Fibroblast of skin of abdomen (primary cell): Measurements from ENCODE around the gene ADAM10.
A peak's percentile ranks its signal among the peaks of the same experiment; 100 is the strongest.

Experiments used
- DNase-seq: peaks from one replicate; pipeline ENCODE4 v3.0.0-alpha.2; 2013

Gene ADAM10

DNA sequence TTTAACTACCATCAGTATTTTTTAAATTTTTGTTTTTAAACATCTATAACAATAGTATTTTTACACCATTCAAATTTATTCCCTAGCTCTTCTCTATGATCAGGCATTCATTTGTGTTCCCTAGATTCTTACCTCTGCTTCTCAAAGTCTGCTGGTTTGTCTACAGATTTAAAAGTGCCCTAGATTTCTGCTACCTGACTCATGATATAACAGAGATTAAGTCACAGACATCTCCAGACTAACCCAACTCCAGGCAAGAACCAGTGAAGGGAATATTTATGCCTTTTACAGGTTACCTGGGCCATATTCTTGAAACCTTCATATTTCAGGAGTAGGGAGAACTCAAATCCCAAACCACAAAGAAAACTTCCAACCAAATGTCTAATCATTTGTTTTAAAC is 38.8 kb downstream of the ADAM10 start:
- DNase-seq: no peak

GRCh38 chr15:58707397-58707796 is 42.1 kb downstream of the ADAM10 start:
- no peak for DNase-seq

DNA sequence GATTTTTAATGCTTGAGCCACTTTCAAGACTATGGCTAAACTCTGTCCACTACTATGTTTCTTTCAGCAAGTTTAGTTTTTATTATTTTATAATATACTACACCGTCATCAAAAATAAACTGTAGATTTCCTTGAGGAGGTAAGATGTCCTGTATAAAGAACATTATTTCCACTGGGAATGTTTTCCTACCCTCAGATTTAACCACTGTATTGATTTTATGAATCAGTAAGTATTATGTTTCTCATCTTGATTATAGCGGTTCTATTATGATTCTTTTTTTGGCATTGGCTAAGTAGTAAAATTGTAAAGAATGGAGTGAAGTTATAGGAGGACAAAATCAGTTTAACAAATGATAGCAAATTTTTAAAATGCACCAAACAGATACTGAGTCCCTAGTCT is 44.4 kb downstream of the ADAM10 start:
- no peak for DNase-seq

DNA sequence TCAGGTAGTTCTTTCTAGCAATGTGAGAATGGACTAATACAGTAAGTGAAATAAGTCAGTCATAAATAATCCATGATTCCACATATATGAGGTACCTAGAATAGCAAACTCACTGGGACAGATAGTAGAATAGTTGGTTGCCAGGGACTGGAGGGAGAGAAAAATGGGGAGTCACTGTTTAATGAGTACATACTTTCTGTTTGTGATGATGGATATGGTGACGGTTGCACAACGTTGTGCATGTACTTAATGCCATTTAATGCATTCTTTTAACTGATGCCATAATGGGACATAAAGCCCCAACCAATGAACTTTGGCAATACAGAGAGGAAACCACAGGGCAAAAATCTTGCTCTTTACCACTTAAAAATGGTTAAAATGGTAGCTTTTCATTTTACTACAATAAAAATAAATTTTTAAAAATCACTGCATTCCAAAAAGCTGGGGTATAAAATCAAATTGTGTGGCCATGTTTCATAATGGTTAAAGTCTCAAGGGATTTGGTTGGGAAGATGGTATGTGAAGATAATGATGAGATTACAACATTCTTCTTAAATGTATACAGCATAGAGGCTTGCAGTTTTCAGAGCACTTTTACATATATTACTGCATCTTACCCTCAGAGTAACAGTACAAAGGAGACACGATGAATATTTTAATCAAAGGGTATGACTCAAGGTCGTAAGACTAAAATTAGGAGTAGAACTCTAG is 45.2 kb downstream of the ADAM10 start:
- DNase-seq: peak; percentile 72

DNA sequence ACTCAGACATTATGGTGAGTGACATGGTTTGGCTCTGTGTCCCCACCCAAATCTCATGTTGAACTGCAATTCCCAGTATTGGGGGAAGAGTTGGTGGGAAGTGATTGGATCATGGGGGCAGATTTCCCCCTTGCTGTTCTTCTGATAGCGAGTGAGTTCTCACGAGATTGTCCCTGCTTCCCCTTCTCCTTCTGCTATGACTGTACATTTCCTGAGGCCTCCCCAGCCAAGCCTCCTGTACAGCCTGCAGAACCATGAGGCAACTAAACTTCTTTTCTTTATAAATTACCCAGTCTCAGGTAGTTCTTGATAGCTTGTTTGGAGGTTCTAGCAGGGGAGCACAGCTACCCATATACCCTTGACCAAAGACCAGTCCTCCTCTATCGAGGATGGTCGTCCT is 45.9 kb downstream of the ADAM10 start:
- DNase-seq: no peak

DNA sequence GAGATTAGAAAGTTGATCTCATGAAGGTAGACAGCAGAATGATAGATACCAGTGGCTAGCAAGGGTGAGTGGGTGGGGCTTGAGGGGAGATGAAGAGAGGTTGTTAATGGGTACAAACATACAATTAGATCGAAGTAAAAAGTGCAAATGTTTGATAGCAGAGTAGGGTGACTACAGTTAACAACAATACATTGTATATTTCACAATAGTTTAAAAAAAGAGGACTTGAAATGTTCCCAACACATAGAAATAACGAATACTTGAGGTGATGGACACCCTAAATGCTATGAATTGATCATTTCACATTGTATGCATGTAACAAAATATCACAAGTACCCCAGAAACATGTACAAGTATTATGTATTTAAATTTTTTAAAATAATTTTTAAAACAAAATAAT is 47.3 kb downstream of the ADAM10 start:
- no peak for DNase-seq

- peak; percentile 33 for DNase-seq
These were observed 48.1 kb downstream of the ADAM10 start for GRCh38 chr15:58701376-58701775.

DNA sequence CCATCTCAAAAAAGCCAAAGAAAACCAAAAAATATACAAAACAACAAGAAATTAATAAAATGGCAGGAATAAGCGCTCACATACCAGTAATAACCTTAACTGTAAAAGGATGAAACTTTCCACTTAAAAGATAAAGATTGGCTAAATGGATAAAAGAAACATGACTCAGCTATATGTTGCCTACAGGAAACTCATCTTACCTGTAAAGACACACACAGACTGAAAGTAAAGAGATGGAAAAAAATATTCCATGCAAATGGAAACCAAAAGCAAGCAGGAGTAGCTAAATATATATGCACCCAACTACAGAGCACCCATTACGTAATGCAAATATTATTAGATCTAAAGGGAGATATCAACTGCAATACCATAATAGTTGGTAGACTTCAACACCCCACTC is 49.7 kb downstream of the ADAM10 start:
- DNase-seq: no peak

DNA sequence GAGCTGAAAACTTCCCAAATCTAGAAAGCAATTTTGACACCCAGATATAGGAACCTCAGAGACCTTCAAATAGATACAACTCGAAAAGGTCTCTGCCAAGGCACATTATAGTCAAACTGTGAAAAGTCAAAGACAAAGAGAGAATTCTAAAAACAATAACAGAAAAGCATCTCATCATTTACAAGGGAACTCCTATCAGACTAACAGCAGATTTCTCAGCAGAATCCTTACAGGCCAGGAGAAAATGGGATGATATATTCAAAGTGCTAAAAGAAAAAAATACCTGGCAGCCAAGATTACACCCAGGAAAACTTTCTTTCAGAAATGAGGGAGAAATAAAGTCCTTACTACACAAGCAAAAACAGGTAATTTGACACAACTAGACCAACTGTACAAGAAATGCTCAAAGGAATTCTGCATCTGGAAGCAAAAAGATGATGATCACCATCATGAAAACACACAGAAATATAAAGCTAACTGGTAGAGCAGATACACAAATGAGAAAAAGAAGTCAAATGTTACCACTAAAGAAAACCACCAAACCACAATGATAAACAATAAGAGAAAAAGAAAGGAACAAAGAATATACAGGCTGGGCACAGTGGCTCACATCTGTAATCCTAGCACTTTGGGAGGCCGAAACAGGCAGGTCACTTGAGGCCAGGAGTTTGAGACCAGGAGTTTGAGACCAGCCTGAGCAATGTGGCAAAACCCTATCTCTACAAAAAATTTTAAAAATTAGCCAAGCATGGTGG is 50.4 kb downstream of the ADAM10 start:
- no peak for DNase-seq

DNA sequence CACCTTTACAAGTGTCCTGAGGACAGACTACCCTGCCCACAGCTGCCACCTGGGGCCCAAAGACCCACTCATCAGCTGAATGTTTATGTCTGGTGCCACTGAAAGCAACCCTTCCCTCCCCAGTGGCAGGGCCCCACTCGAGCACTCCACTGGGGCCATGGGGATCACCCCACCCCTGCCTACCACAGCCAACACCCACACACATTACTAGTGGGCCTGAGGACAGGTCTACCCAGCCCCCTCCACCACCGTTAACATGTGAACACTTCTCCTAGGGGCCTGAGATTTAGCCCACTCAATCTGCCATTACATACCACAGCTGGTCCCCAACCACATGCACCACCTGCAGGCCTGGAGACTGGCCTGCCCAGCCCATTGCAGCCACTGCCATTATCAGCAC is 52.3 kb downstream of the ADAM10 start:
- no peak for DNase-seq

GRCh38 chr15:58696738-58697137 is 52.8 kb downstream of the ADAM10 start:
- no peak for DNase-seq

- no peak for DNase-seq
These were observed 54.7 kb downstream of the ADAM10 start for GRCh38 chr15:58694641-58695398.

GRCh38 chr15:58690703-58691102 is 58.8 kb downstream of the ADAM10 start:
- DNase-seq: no peak

DNA sequence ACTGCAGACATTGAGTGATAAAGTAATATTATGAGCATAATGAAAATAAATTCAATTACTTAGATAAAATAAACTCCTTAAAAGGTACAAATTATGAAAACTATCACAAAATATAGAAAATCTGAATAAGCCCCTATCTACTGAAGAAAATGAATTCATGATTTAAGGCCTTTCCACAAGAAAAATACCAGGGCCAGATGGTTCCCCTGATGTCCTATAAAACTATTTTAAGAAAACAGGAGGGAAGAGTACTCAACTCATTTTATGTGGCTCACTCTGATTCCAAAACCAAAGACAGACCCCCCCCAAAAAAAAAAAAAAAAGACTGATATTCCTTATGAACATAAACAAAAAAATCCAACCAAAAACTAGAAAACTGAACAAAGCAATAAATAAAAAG is 59.9 kb downstream of the ADAM10 start:
- DNase-seq: no peak

- no peak for DNase-seq
These were observed 63.2 kb downstream of the ADAM10 start for GRCh38 chr15:58686286-58686685.

GRCh38 chr15:58684751-58685150 is 64.8 kb downstream of the ADAM10 start:
- DNase-seq: peak; percentile 26

- no peak for DNase-seq
These were observed 65.3 kb downstream of the ADAM10 start for GRCh38 chr15:58684036-58684710.

- no peak for DNase-seq
These were observed 67.3 kb downstream of the ADAM10 start for GRCh38 chr15:58682234-58682633.

DNA sequence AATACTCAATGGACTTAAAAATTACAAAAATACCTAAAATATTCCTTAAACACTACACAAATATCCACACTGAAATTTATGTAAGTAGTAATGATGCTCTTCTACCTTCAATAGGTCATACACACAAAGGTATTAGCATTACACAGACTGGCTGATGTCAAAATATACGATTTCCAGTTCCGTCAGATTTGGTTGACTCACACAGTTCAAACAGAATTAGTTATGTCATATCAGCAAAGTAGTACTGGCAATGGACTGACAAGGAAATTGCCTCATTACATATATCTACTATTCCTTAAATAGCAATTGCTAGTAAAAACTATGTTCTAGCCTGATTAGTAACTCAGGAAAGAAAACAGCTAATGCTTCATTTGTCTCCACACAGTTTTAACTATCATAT is 70.8 kb downstream of the ADAM10 start:
- no peak for DNase-seq

- DNase-seq: no peak
These were observed 72.1 kb downstream of the ADAM10 start for GRCh38 chr15:58677426-58677825.

DNA sequence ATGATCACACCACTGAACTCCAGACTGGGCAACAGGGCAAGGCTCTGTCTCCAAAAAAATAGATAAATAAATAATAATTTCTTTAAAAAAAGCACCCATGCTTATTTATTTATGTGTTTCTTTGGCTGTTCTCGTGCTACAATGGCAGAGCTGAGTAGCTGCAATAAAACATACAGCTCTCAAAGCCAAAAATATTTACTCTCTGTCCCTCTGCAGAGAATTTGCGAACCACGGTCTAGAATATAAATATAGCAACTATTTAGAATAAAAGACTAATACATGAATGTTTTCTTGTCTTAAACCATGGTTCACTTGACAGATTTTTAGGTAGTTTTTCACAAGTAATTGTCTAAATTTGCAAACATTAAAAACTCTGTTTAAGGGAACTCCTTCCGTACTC is 72.7 kb downstream of the ADAM10 start:
- no peak for DNase-seq

DNA sequence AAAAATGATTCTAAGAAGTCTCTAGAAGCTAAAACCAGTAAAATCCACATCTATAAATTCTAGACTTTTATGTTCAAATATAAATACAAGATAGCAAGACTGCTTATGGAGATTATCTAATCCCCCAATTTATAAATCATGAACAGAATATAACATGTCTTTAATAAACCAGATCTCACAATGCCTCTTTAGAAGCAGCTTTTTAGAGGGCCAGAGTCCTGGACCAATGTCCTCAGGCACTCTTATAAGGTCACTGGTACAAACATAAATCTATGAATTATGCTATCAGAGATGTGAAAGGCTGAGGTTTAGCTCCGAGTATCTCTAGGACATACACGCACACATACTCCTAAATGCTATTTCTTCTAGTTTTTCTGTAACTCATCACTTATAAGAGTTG is 78.3 kb downstream of the ADAM10 start:
- no peak for DNase-seq

DNA sequence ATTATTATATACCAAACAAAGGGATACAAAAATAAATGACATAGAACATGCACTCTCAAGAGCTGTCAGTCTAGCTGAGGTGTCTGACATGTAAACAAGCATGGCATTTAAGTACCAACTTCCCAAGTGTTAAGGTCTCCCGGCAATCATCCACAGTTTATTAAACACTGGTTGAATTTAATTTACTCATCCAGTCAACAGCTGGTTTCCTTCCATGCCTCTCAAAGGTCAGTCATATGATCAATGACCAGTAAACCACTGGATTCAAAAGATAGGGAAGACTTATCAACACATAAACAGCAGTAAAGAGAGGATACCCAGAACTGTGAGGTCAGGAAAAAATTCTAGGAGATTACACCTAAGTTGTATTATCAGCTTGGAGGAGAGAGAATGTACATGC is 80.4 kb downstream of the ADAM10 start:
- DNase-seq: no peak
